Neural progenitor cell (in vitro differentiated cells): Measurements from ENCODE around the gene GLCE.

Source experiments
- EZH2phosphoT487 ChIP-seq: fragments of 200-600 bp; sonication (generic); IDR thresholded peaks from 2 replicates; pipeline ENCODE4 v1.6.1; 2017; ENCODE audit warnings: antibody characterized with exemption
- TF ChIP-seq, protein P1 (sequence below): fragments of 200-600 bp; sonication (generic); IDR thresholded peaks from 2 replicates; pipeline ENCODE4 v1.5.1; 2017; ENCODE audit warnings: antibody characterized with exemption, mild to moderate bottlenecking

DNA sequence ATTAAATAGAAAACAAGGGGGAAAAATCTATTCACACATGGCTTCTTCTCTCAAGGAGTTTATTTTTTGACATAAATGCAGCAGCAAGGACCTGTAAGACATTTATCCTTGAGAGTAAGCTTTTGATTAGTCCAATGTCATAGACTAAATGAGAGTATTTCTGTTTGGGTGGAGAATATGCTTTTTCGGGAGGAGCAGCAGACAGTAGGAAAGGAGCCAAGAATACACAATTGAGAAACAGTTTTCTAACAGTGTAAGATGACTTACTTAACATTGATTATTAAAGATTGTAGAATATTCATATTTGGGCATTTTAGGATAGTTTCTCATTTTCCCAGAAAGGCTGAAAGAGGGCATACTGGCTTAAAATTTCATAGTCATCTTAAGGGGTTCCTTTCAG, 72.3 kb downstream of the GLCE start:
- TF ChIP-seq, protein P1, sequence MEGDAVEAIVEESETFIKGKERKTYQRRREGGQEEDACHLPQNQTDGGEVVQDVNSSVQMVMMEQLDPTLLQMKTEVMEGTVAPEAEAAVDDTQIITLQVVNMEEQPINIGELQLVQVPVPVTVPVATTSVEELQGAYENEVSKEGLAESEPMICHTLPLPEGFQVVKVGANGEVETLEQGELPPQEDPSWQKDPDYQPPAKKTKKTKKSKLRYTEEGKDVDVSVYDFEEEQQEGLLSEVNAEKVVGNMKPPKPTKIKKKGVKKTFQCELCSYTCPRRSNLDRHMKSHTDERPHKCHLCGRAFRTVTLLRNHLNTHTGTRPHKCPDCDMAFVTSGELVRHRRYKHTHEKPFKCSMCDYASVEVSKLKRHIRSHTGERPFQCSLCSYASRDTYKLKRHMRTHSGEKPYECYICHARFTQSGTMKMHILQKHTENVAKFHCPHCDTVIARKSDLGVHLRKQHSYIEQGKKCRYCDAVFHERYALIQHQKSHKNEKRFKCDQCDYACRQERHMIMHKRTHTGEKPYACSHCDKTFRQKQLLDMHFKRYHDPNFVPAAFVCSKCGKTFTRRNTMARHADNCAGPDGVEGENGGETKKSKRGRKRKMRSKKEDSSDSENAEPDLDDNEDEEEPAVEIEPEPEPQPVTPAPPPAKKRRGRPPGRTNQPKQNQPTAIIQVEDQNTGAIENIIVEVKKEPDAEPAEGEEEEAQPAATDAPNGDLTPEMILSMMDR = no peak
- TF ChIP-seq EZH2phosphoT487 = no peak
